Stimulated activated CD4-positive, alpha-beta T cell treated with anti-CD3 and anti-CD28 coated beads, Interleukin-1b, Interleukin-23, amount 100 ng/mL, for 24 hours (primary cell): Measurements from ENCODE around the gene GPR160.
"Not testable (repeated sequence)": the region's sequence is repeated elsewhere in the genome, so short reads cannot be mapped to it uniquely, and the experiment has no call there.

Source experiments
- DNase-seq, 4 experiments: peaks; one replicate each; pipeline ENCODE4 v3.0.0-alpha.2; 2020; ENCODE audit warnings: low read depth in 4 of 4, low spot score in 1 of 4

The GPR160 gene

GRCh38 chr3:170037463-170038433 lies at the start of gene GPR160:
Gene GPR160 (plus strand): TSS chr3:170037995. CDS start chr3:170083973, 45,978 bp downstream.
- DNase-seq, result peak; percentile 67 to 78 (median 74)

- no peak for DNase-seq
Measured at GRCh38 chr3:169990431-169990830, 47.4 kb upstream of the GPR160 start.

- DNase-seq, result no peak
Measured at GRCh38 chr3:169992156-169992555, 45.6 kb upstream of the GPR160 start.

- no peak for DNase-seq
Measured at GRCh38 chr3:169992781-169993180, 45.0 kb upstream of the GPR160 start.

GRCh38 chr3:169993761-169994160 lies 44.0 kb upstream of the GPR160 start:
- no peak for DNase-seq

GRCh38 chr3:169996063-169996462 lies 41.7 kb upstream of the GPR160 start:
- DNase-seq, result no peak

GRCh38 chr3:169998668-169999131 lies 39.1 kb upstream of the GPR160 start:
- DNase-seq, result no peak

GRCh38 chr3:169999433-169999832 lies 38.4 kb upstream of the GPR160 start:
- no peak for DNase-seq

- no peak for DNase-seq
Measured at GRCh38 chr3:170000051-170000450, 37.7 kb upstream of the GPR160 start.

GRCh38 chr3:170002231-170002630 lies 35.6 kb upstream of the GPR160 start:
- no peak for DNase-seq

GRCh38 chr3:170002879-170003278 lies 34.9 kb upstream of the GPR160 start:
- no peak for DNase-seq

GRCh38 chr3:170003881-170004356 lies 33.9 kb upstream of the GPR160 start:
- DNase-seq, result no peak

GRCh38 chr3:170007031-170007663 lies 30.6 kb upstream of the GPR160 start:
- no peak for DNase-seq

GRCh38 chr3:170010498-170010897 lies 27.3 kb upstream of the GPR160 start:
- DNase-seq, result no peak

- DNase-seq, result no peak
Measured at GRCh38 chr3:170012683-170013400, 25.0 kb upstream of the GPR160 start.

GRCh38 chr3:170016057-170016456 lies 21.7 kb upstream of the GPR160 start:
- no peak for DNase-seq

GRCh38 chr3:170019306-170019705 lies 18.5 kb upstream of the GPR160 start:
- DNase-seq, result not testable (repeated sequence)

GRCh38 chr3:170021083-170021482 lies 16.7 kb upstream of the GPR160 start:
- DNase-seq, result no peak

GRCh38 chr3:170022336-170022735 lies 15.5 kb upstream of the GPR160 start:
- DNase-seq, result no peak

GRCh38 chr3:170023165-170023564 lies 14.6 kb upstream of the GPR160 start:
- DNase-seq, result no peak

- DNase-seq, result no peak
Measured at GRCh38 chr3:170024581-170024980, 13.2 kb upstream of the GPR160 start.
